H1 (cell line): ENCODE results near the gene NFIC. TPM values are rescaled to one million over a fixed set of nuclear protein-coding genes. Genes with fewer than 3 reads are reported as not detected.

Source experiments
- BCL11A ChIP-seq, 2 experiments: IDR thresholded peaks; one replicate each; pipeline ENCODE4 v1.6.1; 2011; ENCODE audit warnings: low read depth in 2 of 2, low read length in 2 of 2, mild to moderate bottlenecking in 2 of 2
- CBX5 ChIP-seq: fragments of 300-800, 300-1000 bp; sonication (generic); IDR thresholded peaks from 2 replicates; pipeline ENCODE4 v1.7.1; 2016; ENCODE audit warnings: antibody characterized with exemption, low read length, low read depth
- CEBPB ChIP-seq: IDR thresholded peaks from 2 replicates; pipeline ENCODE4 v1.6.1; 2012; ENCODE audit warnings: low read depth, low read length
- CREB1 ChIP-seq: IDR thresholded peaks from 2 replicates; pipeline ENCODE4 v1.6.1; 2012; ENCODE audit warnings: inconsistent platforms
- E2F6 ChIP-seq: IDR thresholded peaks from 2 replicates; pipeline ENCODE4 v1.6.1; 2012; ENCODE audit warnings: inconsistent platforms
- EZH2 ChIP-seq: fragments of 200-600 bp; sonication (generic); IDR thresholded peaks from 2 replicates; pipeline ENCODE4 v1.7.1; 2012; ENCODE audit warnings: low read depth, mild to moderate bottlenecking, moderate library complexity, low read length, inconsistent platforms; ENCODE audit not compliant: severe bottlenecking
- GABPA ChIP-seq: IDR thresholded peaks from 2 replicates; pipeline ENCODE4 v1.6.1; 2011; ENCODE audit warnings: mild to moderate bottlenecking, low read length, moderate library complexity, borderline replicate concordance; ENCODE audit not compliant: insufficient read depth
- HDAC2 ChIP-seq, 2 experiments: fragments of 300-600 bp in 1 of 2; sonication (generic) in 1 of 2; IDR thresholded peaks; 2 replicates each; pipeline ENCODE4 v1.6.1; 2011 to 2012; ENCODE audit warnings: low read depth in 2 of 2, low read length in 2 of 2, mild to moderate bottlenecking in 2 of 2, moderate library complexity in 2 of 2, borderline replicate concordance in 1 of 2, inconsistent platforms in 1 of 2
- JUN ChIP-seq: IDR thresholded peaks from 2 replicates; pipeline ENCODE4 v1.6.1; 2011; ENCODE audit warnings: low read depth, mild to moderate bottlenecking, improper control_type of control experiment, low read length
- NANOG ChIP-seq: IDR thresholded peaks from 2 replicates; pipeline ENCODE4 v1.6.1; 2011; ENCODE audit warnings: low read length, low read depth, mild to moderate bottlenecking, inconsistent platforms; ENCODE audit not compliant: insufficient read depth, poor library complexity, severe bottlenecking
- POLR2A ChIP-seq, 2 experiments: IDR thresholded peaks; 1 replicate in 1 of 2; 2 replicates in 1 of 2; pipeline ENCODE4 v1.6.1; 2011; ENCODE audit warnings: low read depth in 2 of 2, low read length in 2 of 2, mild to moderate bottlenecking in 2 of 2; ENCODE audit errors: control extremely low read depth in 1 of 2
- RFX5 ChIP-seq: IDR thresholded peaks from 2 replicates; pipeline ENCODE4 v1.6.1; 2011; ENCODE audit warnings: low read depth, low read length, improper control_type of control experiment, borderline replicate concordance
- SP1 ChIP-seq: IDR thresholded peaks from 2 replicates; pipeline ENCODE4 v1.6.1; 2011; ENCODE audit warnings: low read depth, low read length
- SP2 ChIP-seq: IDR thresholded peaks from 2 replicates; pipeline ENCODE4 v1.6.1; 2012; ENCODE audit warnings: mild to moderate bottlenecking, low read length, inconsistent platforms
- TAF7 ChIP-seq: optimal IDR thresholded peaks from 2 replicates; pipeline ENCODE3; 2011; ENCODE audit warnings: low read depth, mild to moderate bottlenecking, inconsistent platforms, low read length, moderate library complexity, borderline replicate concordance
- YY1 ChIP-seq: IDR thresholded peaks from 2 replicates; pipeline ENCODE4 v1.6.1; 2011; ENCODE audit warnings: low read depth, mild to moderate bottlenecking, low read length
- polyA plus RNA-seq, 7 experiments: library from polyadenylated mRNA; depleted of rRNA in 3 of 7; stranded (reverse) in 5 of 7; unstranded in 2 of 7; fragments of >200 nt in 5 of 7; fragments of 200-250 nt in 2 of 7; gene quantifications; 1 replicate in 5 of 7; 2 replicates in 1 of 7; 4 replicates in 1 of 7; pipeline versions ENCODE4 v1.2.1 to v1.2.3, GENCODE V29; 2011 to 2013; ENCODE audit warnings: missing spikeins in 2 of 7, mixed read lengths in 2 of 7
- total RNA-seq: library from RNA; stranded (reverse); fragmentation: NEBNext Ultra II Directional; extraction: Animal tissue kit (Norgen Biotek cat#: 25700); gene quantifications from 2 replicates; pipeline ENCODE4 v1.2.1, GENCODE V29; 2021

Gene NFIC
- total and polyA plus RNA-seq, 2 of the 8 experiments (the other 6 are each of a cell fraction or from before 2014, with no cell fraction given) = 0.56 to 3.2 TPM

DNA sequence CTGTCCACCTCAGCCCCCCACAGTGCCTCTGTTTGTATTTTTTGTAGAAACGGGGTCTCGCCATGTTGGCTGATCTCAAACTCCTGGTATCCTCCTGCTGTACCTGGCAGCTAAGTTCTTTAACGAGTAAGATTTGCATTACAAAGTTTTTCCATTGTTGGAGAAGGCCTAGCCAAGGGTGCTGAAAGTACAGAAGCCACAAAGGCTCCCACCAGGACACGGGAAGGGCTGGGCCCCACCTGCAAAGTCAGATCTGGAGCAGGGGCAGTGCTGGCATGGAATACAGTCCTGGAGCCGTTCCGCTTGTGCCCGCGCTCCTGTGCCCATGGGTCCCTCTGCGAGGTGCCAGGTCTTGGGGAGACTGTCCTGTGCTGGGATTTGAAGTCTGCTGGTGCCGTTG lies 151.9 kb downstream of the NFIC start (continued):
- no peak for TF ChIP-seq CBX5
- peak; percentile 89 for TF ChIP-seq NANOG
- no peak for TF ChIP-seq POLR2A (IDR thresholded peaks at IDR 0.05; ENCODE audit: control extremely low read depth in 1 of 2, low read depth in 2 of 2, low read length in 2 of 2)
- TF ChIP-seq JUN = no peak
- TF ChIP-seq SP2 = no peak
- no peak for TF ChIP-seq CREB1
- TF ChIP-seq GABPA = 0 out of 2 replicates have a peak, but pooled peaks have one; percentile 45
- no peak for TF ChIP-seq E2F6
- no peak for TF ChIP-seq BCL11A (IDR thresholded peaks at IDR 0.05; ENCODE audit: low read depth in 2 of 2, low read length in 2 of 2)
- no peak for TF ChIP-seq EZH2
- 0 out of 2 replicates have a peak, but pooled peaks have one; percentile 8 for TF ChIP-seq YY1
- TF ChIP-seq RFX5 = no peak
- TF ChIP-seq CEBPB = no peak
- TF ChIP-seq SP1 = peak; percentile 27; the same call in 1 of the 2 replicates
- TF ChIP-seq TAF7 = no peak
- 0 out of 4 replicates have a peak, but pooled peaks of 1 of the 2 experiments have one; percentile 57 for TF ChIP-seq HDAC2 (IDR thresholded peaks at IDR 0.05; ENCODE audit: borderline replicate concordance in 1 of 2, low read depth in 2 of 2, low read length in 2 of 2)
